Muscle of leg (tissue), 11 donors: ENCODE results near the gene COL4A6. TPM values are rescaled to one million over a fixed set of nuclear protein-coding genes. Genes with fewer than 3 reads are reported as not detected.

Source experiments
- DNase-seq: peaks from one replicate; pipeline ENCODE4 v3.0.0; 2013
- H3K27ac ChIP-seq: one replicate; pipeline ENCODE4 v1.5.1; 2013; ENCODE audit warnings: mild to moderate bottlenecking, low read length, control low read depth
- H3K27me3 ChIP-seq: one replicate; pipeline ENCODE4 v1.6.1; 2013; ENCODE audit warnings: low read length; ENCODE audit not compliant: control insufficient read depth, insufficient read depth
- H3K36me3 ChIP-seq: one replicate; pipeline ENCODE4 v1.6.1; 2013; ENCODE audit warnings: low read length; ENCODE audit not compliant: control insufficient read depth, insufficient read depth
- H3K4me1 ChIP-seq: one replicate; pipeline ENCODE4 v1.6.1; 2013; ENCODE audit warnings: low read length; ENCODE audit not compliant: control insufficient read depth, insufficient read depth
- H3K4me3 ChIP-seq: one replicate; pipeline ENCODE4 v1.5.1; 2013; ENCODE audit warnings: low read length, control low read depth
- H3K9me3 ChIP-seq: replicated peaks from 2 replicates; pipeline ENCODE4 v1.6.1; 2013; ENCODE audit warnings: low read depth, low read length; ENCODE audit not compliant: control insufficient read depth
- WGBS: methylation state at CpG from one replicate; pipeline ENCODE4 v1.1.5; 2013; ENCODE audit warnings: missing lambda C conversion rate; ENCODE audit not compliant: insufficient coverage; 5-methylcytosine and 5-hydroxymethylcytosine counted together
- polyA plus RNA-seq, 8 donors: library from polyadenylated mRNA; unstranded; fragments of 120-200 nt; gene quantifications; one replicate each; pipeline versions ENCODE4 v1.2.1 to v1.2.3, GENCODE V29; 2013; ENCODE audit warnings: inconsistent platforms in 1 of 8, low replicate concordance in 1 of 8; ENCODE audit not compliant: insufficient read length in 8 of 8, insufficient read depth in 1 of 8
- total RNA-seq: library from RNA; stranded (reverse); fragments of 120-200 nt; gene quantifications from one replicate; pipeline ENCODE4 v1.2.4, GENCODE V29; 2013

COL4A6 gene
- total and polyA plus RNA-seq, 9 donors: 1.6 to 3.5 (median 1.9) TPM

- Histone ChIP-seq H3K4me3 (no peak overlapping the region), H3K9me3 (peaks cover 2% of the 10 kb centered on the region), H3K27me3 (peaks cover 17% of the 10 kb centered on the region), H3K27ac (no peak overlapping the region), H3K4me1 (no peaks in the 10 kb centered on the region), H3K36me3 (peaks cover 19% of the 10 kb centered on the region)
- DNase-seq: no peak
- 80% methylated on average over 1 of the region's 7 CpGs for WGBS
These were observed 299.2 kb downstream of the COL4A6 start for GRCh38 chrX:108138814-108139702.

- Histone ChIP-seq H3K27ac (no peak overlapping the region), H3K27me3 (peaks cover 20% of the 10 kb centered on the region), H3K9me3 (peaks cover 2% of the 10 kb centered on the region), H3K4me1 (no peaks in the 10 kb centered on the region), H3K4me3 (no peak overlapping the region), H3K36me3 (peaks cover 18% of the 10 kb centered on the region)
- WGBS: 60% methylated on average over 1 of the region's 1 CpG
- no peak for DNase-seq
These were observed 303.5 kb downstream of the COL4A6 start for GRCh38 chrX:108134724-108135123.

GRCh38 chrX:108132876-108133275 is 305.3 kb downstream of the COL4A6 start:
- no peaks in the 10 kb centered on the region for H3K9me3 ChIP-seq
- peak; percentile 79 for DNase-seq
- H3K27ac ChIP-seq: no peak overlapping the region

GRCh38 chrX:108132034-108132433 is 306.2 kb downstream of the COL4A6 start:
- H3K27me3 ChIP-seq: peaks cover 9% of the 10 kb centered on the region
- no peak for DNase-seq
- H3K9me3 ChIP-seq: no peaks in the 10 kb centered on the region
- H3K4me1 ChIP-seq: no peaks in the 10 kb centered on the region
- WGBS: 88% methylated on average over 6 of the region's 8 CpGs
- peaks cover 6% of the 10 kb centered on the region for H3K36me3 ChIP-seq
- no peak overlapping the region for H3K27ac ChIP-seq
- no peak overlapping the region for H3K4me3 ChIP-seq

More at GRCh38 chrX:108132876-108133275, 305.3 kb downstream of the COL4A6 start:
- Histone ChIP-seq H3K4me1 (no peaks in the 10 kb centered on the region), H3K27me3 (peaks cover 10% of the 10 kb centered on the region), H3K4me3 (no peak overlapping the region), H3K36me3 (peaks cover 8% of the 10 kb centered on the region)
- 33% methylated on average over 1 of the region's 2 CpGs for WGBS

GRCh38 chrX:108131471-108131870 is 306.8 kb downstream of the COL4A6 start:
- peaks cover 6% of the 10 kb centered on the region for H3K36me3 ChIP-seq
- peaks cover 9% of the 10 kb centered on the region for H3K27me3 ChIP-seq
- no peak overlapping the region for H3K27ac ChIP-seq
- H3K4me3 ChIP-seq: no peak overlapping the region
- H3K9me3 ChIP-seq: no peaks in the 10 kb centered on the region
- DNase-seq: no peak
- WGBS: 85% methylated on average over 2 of the region's 2 CpGs
- H3K4me1 ChIP-seq: no peaks in the 10 kb centered on the region

- Histone ChIP-seq H3K27ac (no peak overlapping the region), H3K27me3 (peaks cover 9% of the 10 kb centered on the region), H3K9me3 (no peaks in the 10 kb centered on the region), H3K4me1 (no peaks in the 10 kb centered on the region), H3K4me3 (no peak overlapping the region), H3K36me3 (peaks cover 6% of the 10 kb centered on the region)
- DNase-seq: no peak
- whole genome bisulfite sequencing: no CpG with 5 or more reads among the region's 1 CpG
These were observed 307.3 kb downstream of the COL4A6 start for GRCh38 chrX:108130889-108131288.

- H3K27ac ChIP-seq: no peak overlapping the region
These were observed 311.1 kb downstream of the COL4A6 start for GRCh38 chrX:108127152-108127551.

GRCh38 chrX:108126661-108127060 is 311.6 kb downstream of the COL4A6 start:
- WGBS: no CpG with 5 or more reads among the region's 2 CpGs
- no peaks in the 10 kb centered on the region for H3K9me3 ChIP-seq
- no peak for DNase-seq
- H3K4me1 ChIP-seq: peaks cover 6% of the 10 kb centered on the region
- no peak overlapping the region for H3K4me3 ChIP-seq
- H3K36me3 ChIP-seq: no peaks in the 10 kb centered on the region
- H3K27ac ChIP-seq: no peak overlapping the region
- peaks cover 5% of the 10 kb centered on the region for H3K27me3 ChIP-seq

More at GRCh38 chrX:108127152-108127551, 311.1 kb downstream of the COL4A6 start:
- Histone ChIP-seq H3K4me1 (peaks cover 6% of the 10 kb centered on the region), H3K9me3 (no peaks in the 10 kb centered on the region), H3K36me3 (no peaks in the 10 kb centered on the region), H3K4me3 (no peak overlapping the region), H3K27me3 (peaks cover 8% of the 10 kb centered on the region)
- no peak for DNase-seq
- WGBS: no CpG with 5 or more reads among the region's 4 CpGs

GRCh38 chrX:108123591-108124366 is 314.4 kb downstream of the COL4A6 start:
- Histone ChIP-seq H3K4me1 (peaks cover 6% of the 10 kb centered on the region), H3K4me3 (no peak overlapping the region), H3K9me3 (no peaks in the 10 kb centered on the region), H3K27ac (no peak overlapping the region), H3K36me3 (no peaks in the 10 kb centered on the region), H3K27me3 (peaks cover 10% of the 10 kb centered on the region)
- DNase-seq: peak; percentile 32
- 95% methylated on average over 3 of the region's 3 CpGs for WGBS

GRCh38 chrX:108122748-108123147 is 315.5 kb downstream of the COL4A6 start:
- WGBS: 38% methylated on average over 2 of the region's 2 CpGs
- H3K27ac ChIP-seq: no peak overlapping the region
- no peak overlapping the region for H3K4me3 ChIP-seq
- peaks cover 10% of the 10 kb centered on the region for H3K27me3 ChIP-seq
- no peaks in the 10 kb centered on the region for H3K9me3 ChIP-seq
- no peaks in the 10 kb centered on the region for H3K36me3 ChIP-seq
- H3K4me1 ChIP-seq: peaks cover 6% of the 10 kb centered on the region
- no peak for DNase-seq
